Measurements from ENCODE around the gene TRAPPC1.

The TRAPPC1 gene

GRCh38 chr17:7887482-7888183 is 44.1 kb downstream of the TRAPPC1 start:
- Histone ChIP-seq H3K27ac (peak overlapping the region; percentile 90), H3K36me3 (peaks cover 27% of the 10 kb centered on the region), H3K9me3 (ENCODE audit: severe bottlenecking) (no peaks in the 10 kb centered on the region), H3K4me3 (ENCODE audit: low read depth, low read length) (peak overlapping the region; percentile 77), H3K27me3 (ENCODE audit: insufficient read depth, low read depth, severe bottlenecking) (no peaks in the 10 kb centered on the region)
- no peak for TF ChIP-seq CTCF (IDR thresholded peaks at IDR 0.05; ENCODE audit: low read depth, low read length)
- DNase-seq: peak; percentile 88

- no peak for DNase-seq
- H3K36me3 ChIP-seq: peaks cover 26% of the 10 kb centered on the region
- no peaks in the 10 kb centered on the region for H3K9me3 ChIP-seq (ENCODE audit: severe bottlenecking)
- H3K27me3 ChIP-seq (ENCODE audit: insufficient read depth, low read depth, severe bottlenecking): no peaks in the 10 kb centered on the region
- no peak for TF ChIP-seq CTCF (IDR thresholded peaks at IDR 0.05; ENCODE audit: low read depth, low read length)
- H3K27ac ChIP-seq: peak overlapping the region; percentile 90
- H3K4me3 ChIP-seq (ENCODE audit: low read depth, low read length): peak overlapping the region; percentile 77
Observed at GRCh38 chr17:7887038-7887481, 44.7 kb downstream of the TRAPPC1 start.

- TF ChIP-seq CTCF (IDR thresholded peaks at IDR 0.05; ENCODE audit: low read depth, low read length): peak; percentile 8; the same call in 1 of the 2 replicates
- peaks cover 22% of the 10 kb centered on the region for H3K36me3 ChIP-seq
- no peaks in the 10 kb centered on the region for H3K9me3 ChIP-seq (ENCODE audit: severe bottlenecking)
- H3K27ac ChIP-seq: peak overlapping the region; percentile 90
- H3K27me3 ChIP-seq (ENCODE audit: insufficient read depth, low read depth, severe bottlenecking): no peaks in the 10 kb centered on the region
- peak; percentile 34 for DNase-seq
- H3K4me3 ChIP-seq (ENCODE audit: low read depth, low read length): peak overlapping the region; percentile 77
Observed at GRCh38 chr17:7886227-7887037, 45.3 kb downstream of the TRAPPC1 start.

- DNase-seq: peak; percentile 63
- H3K4me3 ChIP-seq (ENCODE audit: low read depth, low read length): peak overlapping the region; percentile 77
- no peaks in the 10 kb centered on the region for H3K27me3 ChIP-seq (ENCODE audit: insufficient read depth, low read depth, severe bottlenecking)
Observed at GRCh38 chr17:7885367-7886226, 46.1 kb downstream of the TRAPPC1 start.

More at GRCh38 chr17:7885367-7886226, 46.1 kb downstream of the TRAPPC1 start:
- Histone ChIP-seq H3K27ac (peak overlapping the region; percentile 90), H3K9me3 (ENCODE audit: severe bottlenecking) (no peaks in the 10 kb centered on the region), H3K36me3 (peaks cover 19% of the 10 kb centered on the region)
- peak; percentile 4; the same call in 1 of the 2 replicates for TF ChIP-seq CTCF (IDR thresholded peaks at IDR 0.05; ENCODE audit: low read depth, low read length)
